Measurements from ENCODE around the gene IL36A. TPM values are rescaled to one million over a fixed set of nuclear protein-coding genes. Genes with fewer than 3 reads are reported as not detected.
A peak's percentile ranks its signal among the peaks of the same experiment; 100 is the strongest.

IL36A gene
- total RNA-seq, 1 donor from 2014 or later: not detected

DNA sequence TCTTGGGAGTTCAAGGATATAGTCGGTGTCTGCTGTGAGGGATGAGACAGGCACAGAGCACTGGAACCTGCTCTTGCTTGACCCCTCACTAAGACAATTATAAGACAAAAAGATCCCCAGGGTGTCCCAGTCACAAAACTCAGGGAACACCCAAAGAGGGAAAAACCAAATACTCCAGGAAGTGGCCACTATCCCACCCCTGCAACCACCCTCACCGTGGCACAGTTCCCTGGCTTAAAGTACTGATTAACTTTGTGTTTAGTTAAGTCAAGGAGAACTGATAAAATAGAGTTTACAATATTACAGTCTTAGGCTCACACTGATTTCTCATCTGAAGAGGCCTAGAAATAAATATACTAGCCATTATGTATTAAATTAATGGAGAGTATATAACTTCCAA is 33.9 kb downstream of the IL36A start:
- TF ChIP-seq CTCF (IDR thresholded peaks at IDR 0.05; ENCODE audit: unreplicated experiment): no peak
- no peak for DNase-seq (ENCODE audit: low spot score, unreplicated experiment)
- Mint-ChIP-seq H3K27ac (no peak overlapping the region), H3K4me1 (ENCODE audit: low read depth) (peaks cover 15% of the 10 kb centered on the region), H3K9me3 (ENCODE audit: low read depth) (no peaks in the 10 kb centered on the region), H3K4me3 (ENCODE audit: low read depth) (no peak overlapping the region), H3K27me3 (peaks cover 3% of the 10 kb centered on the region), H3K36me3 (ENCODE audit: insufficient read depth) (no peaks in the 10 kb centered on the region)

- no peaks in the 10 kb centered on the region for H3K36me3 Mint-ChIP-seq (ENCODE audit: insufficient read depth)
- peak overlapping the region; percentile 57 for H3K27ac Mint-ChIP-seq
- no peak overlapping the region for H3K4me3 Mint-ChIP-seq (ENCODE audit: low read depth)
- peaks cover 3% of the 10 kb centered on the region for H3K27me3 Mint-ChIP-seq
- no peaks in the 10 kb centered on the region for H3K9me3 Mint-ChIP-seq (ENCODE audit: low read depth)
- DNase-seq (ENCODE audit: low spot score, unreplicated experiment): no peak
- TF ChIP-seq CTCF (IDR thresholded peaks at IDR 0.05; ENCODE audit: unreplicated experiment): no peak
- peaks cover 15% of the 10 kb centered on the region for H3K4me1 Mint-ChIP-seq (ENCODE audit: low read depth)
Observed at GRCh38 chr2:113039719-113040118, 34.5 kb downstream of the IL36A start.

DNA sequence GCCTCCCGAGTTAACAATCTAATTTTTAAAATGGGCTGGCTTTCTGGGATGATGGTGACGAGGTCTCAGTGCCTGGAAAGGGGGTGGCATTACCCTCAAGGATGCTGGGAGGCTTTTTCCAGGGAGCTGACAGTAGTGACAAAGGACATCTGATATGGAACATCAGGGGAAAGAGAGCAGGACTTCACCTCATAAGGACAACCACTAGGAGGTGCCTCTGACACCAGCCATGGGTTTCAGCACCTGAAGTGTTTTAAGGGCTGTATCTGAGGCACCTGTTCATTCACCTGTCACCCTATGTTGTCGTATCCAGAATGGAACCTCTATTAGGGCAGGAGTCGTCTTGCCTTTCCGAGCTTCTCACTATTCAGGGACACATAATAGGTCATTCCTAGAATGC is 36.6 kb downstream of the IL36A start:
- Mint-ChIP-seq H3K27ac (no peak overlapping the region), H3K4me3 (ENCODE audit: low read depth) (no peak overlapping the region), H3K4me1 (ENCODE audit: low read depth) (peaks cover 15% of the 10 kb centered on the region), H3K36me3 (ENCODE audit: insufficient read depth) (no peaks in the 10 kb centered on the region), H3K27me3 (peaks cover 3% of the 10 kb centered on the region), H3K9me3 (ENCODE audit: low read depth) (no peaks in the 10 kb centered on the region)
- DNase-seq (ENCODE audit: low spot score, unreplicated experiment): no peak
- TF ChIP-seq CTCF (IDR thresholded peaks at IDR 0.05; ENCODE audit: unreplicated experiment): peak; percentile 16

GRCh38 chr2:113046465-113046864 is 41.2 kb downstream of the IL36A start:
- DNase-seq (ENCODE audit: low spot score, unreplicated experiment): no peak
- H3K9me3 Mint-ChIP-seq (ENCODE audit: low read depth): peaks cover 10% of the 10 kb centered on the region
- H3K4me1 Mint-ChIP-seq (ENCODE audit: low read depth): no peaks in the 10 kb centered on the region
- no peaks in the 10 kb centered on the region for H3K36me3 Mint-ChIP-seq (ENCODE audit: insufficient read depth)
- no peak overlapping the region for H3K27ac Mint-ChIP-seq
- no peak for TF ChIP-seq CTCF (IDR thresholded peaks at IDR 0.05; ENCODE audit: unreplicated experiment)
- peaks cover 4% of the 10 kb centered on the region for H3K27me3 Mint-ChIP-seq
- no peak overlapping the region for H3K4me3 Mint-ChIP-seq (ENCODE audit: low read depth)

- Mint-ChIP-seq H3K36me3 (ENCODE audit: insufficient read depth) (no peaks in the 10 kb centered on the region), H3K27me3 (peaks cover 16% of the 10 kb centered on the region), H3K4me3 (ENCODE audit: low read depth) (no peak overlapping the region), H3K27ac (no peak overlapping the region), H3K4me1 (ENCODE audit: low read depth) (no peaks in the 10 kb centered on the region), H3K9me3 (ENCODE audit: low read depth) (peaks cover 24% of the 10 kb centered on the region)
- no peak for DNase-seq (ENCODE audit: low spot score, unreplicated experiment)
- no peak for TF ChIP-seq CTCF (IDR thresholded peaks at IDR 0.05; ENCODE audit: unreplicated experiment)
Observed at GRCh38 chr2:113050921-113051895, 45.9 kb downstream of the IL36A start.

All from progenitor cell of endocrine pancreas (in vitro differentiated cells).